Gastrocnemius medialis (tissue), 4 donors: Measurements from ENCODE around the gene CCDC187.

ENCODE experiments used
- POLR2A ChIP-seq, 2 donors: fragments of 450-650 bp; IDR thresholded peaks; one replicate each; pipeline ENCODE4 v1.6.1; 2017; ENCODE audit warnings: antibody characterized with exemption in 2 of 2, mild to moderate bottlenecking in 2 of 2, moderate library complexity in 2 of 2
- TF ChIP-seq, protein P1 (sequence below), 5 experiments: fragments of 450-650 bp in 3 of 5; fragments of 200-600 bp in 2 of 5; sonication (generic) in 2 of 5; IDR thresholded peaks in 4 of 5; conservative IDR thresholded peaks in 1 of 5; 1 replicate in 4 of 5; 2 replicates in 1 of 5; pipeline ENCODE4 v1.5.1; 2016 to 2019; ENCODE audit warnings: antibody characterized with exemption in 5 of 5, mild to moderate bottlenecking in 3 of 5, moderate library complexity in 3 of 5

DNA sequence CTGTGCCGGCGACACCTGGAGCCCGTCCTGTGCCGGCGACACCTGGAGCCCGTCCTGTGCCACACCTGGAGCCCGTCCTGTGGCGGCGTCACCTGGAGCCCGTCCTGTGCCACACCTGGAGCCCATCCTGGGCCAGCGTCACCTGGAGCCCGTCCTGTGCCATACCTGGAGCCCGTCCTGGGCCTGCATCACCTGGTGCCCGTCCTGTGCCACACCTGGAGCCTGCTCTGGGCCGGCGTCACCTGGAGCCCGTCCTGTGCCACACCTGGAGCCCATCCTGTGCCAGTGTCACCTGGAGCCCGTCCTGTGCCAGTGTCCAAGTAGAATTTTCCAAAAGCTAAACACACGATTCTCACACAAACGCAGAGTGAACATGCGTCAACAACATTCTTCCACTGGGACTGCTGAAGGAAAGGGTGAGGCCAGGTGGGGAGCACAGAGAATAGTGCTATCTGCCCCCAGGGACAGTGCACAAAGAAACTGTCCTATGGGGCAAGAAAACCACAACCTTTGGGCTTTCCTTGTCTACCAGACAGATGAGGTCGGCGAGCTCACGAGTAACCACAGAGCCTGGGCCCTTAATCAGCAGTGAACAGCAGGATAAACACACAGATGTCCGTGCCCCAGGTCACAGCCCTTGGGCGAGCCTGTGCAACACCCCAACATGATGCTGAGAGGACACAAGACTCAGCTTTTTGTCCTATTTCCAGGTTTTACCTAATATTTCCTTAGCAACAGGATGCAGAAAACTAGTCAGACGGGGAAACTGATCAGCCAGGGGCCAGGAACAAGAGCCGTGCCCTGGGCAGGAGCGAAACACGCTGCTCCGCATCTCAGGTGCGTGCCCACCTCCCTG lies 66.2 kb downstream of the CCDC187 start:
- TF ChIP-seq, protein P1, sequence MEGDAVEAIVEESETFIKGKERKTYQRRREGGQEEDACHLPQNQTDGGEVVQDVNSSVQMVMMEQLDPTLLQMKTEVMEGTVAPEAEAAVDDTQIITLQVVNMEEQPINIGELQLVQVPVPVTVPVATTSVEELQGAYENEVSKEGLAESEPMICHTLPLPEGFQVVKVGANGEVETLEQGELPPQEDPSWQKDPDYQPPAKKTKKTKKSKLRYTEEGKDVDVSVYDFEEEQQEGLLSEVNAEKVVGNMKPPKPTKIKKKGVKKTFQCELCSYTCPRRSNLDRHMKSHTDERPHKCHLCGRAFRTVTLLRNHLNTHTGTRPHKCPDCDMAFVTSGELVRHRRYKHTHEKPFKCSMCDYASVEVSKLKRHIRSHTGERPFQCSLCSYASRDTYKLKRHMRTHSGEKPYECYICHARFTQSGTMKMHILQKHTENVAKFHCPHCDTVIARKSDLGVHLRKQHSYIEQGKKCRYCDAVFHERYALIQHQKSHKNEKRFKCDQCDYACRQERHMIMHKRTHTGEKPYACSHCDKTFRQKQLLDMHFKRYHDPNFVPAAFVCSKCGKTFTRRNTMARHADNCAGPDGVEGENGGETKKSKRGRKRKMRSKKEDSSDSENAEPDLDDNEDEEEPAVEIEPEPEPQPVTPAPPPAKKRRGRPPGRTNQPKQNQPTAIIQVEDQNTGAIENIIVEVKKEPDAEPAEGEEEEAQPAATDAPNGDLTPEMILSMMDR (IDR thresholded peaks at IDR 0.05 in 4 of 5, conservative IDR thresholded peaks at IDR 0.05 in 1 of 5): no peak
- TF ChIP-seq POLR2A (IDR thresholded peaks at IDR 0.05): no peak
